HEK293 (cell line): ENCODE data around the gene C2CD4C.
"Not testable (repeated sequence)": the region's sequence is repeated elsewhere in the genome, so short reads cannot be mapped to it uniquely, and the experiment has no call there.

Source experiments
- CTCF ChIA-PET: fragments of 350-600 bp; formaldehyde crosslinking; extraction: SDS; loops from one replicate; lab custom pipeline; 2021; ENCODE audit warnings: antibody characterized with exemption; lab: Yijun Ruan, JAX
- POLR2A ChIA-PET: fragments of 300-600 bp; formaldehyde crosslinking; extraction: SDS; loops from one replicate; lab custom pipeline; 2020; ENCODE audit warnings: antibody characterized with exemption, inconsistent platforms; lab: Yijun Ruan, JAX
- H3K27ac ChIP-seq: fragments of 200-500 bp; sonication (Bioruptor generic); 2 replicates; pipeline ENCODE4 v1.5.1; 2014; ENCODE audit warnings: low read depth, low read length, control low read depth, inconsistent platforms; ENCODE audit errors: extremely low read depth
- H3K36me3 ChIP-seq, 2 experiments: fragments of 200-500 bp in 1 of 2; sonication (Bioruptor generic) in 1 of 2; 1 replicate in 1 of 2; 2 replicates in 1 of 2; pipeline ENCODE4 v1.5.1; 2014 to 2017; ENCODE audit warnings: inconsistent platforms in 2 of 2, low read length in 2 of 2; ENCODE audit not compliant: control insufficient read depth in 2 of 2, insufficient read depth in 1 of 2
- H3K4me1 ChIP-seq: fragments of 200-500 bp; sonication (Bioruptor generic); 2 replicates; pipeline ENCODE4 v1.5.1; 2014; ENCODE audit warnings: mild to moderate bottlenecking, low read length, inconsistent platforms; ENCODE audit not compliant: control insufficient read depth, insufficient read depth
- H3K4me3 ChIP-seq: 2 replicates; pipeline ENCODE4 v1.5.1; 2011; ENCODE audit warnings: low read depth, mild to moderate bottlenecking, control low read depth, low read length, moderate library complexity
- H3K9me3 ChIP-seq: fragments of 200-500 bp; sonication (Bioruptor generic); 2 replicates; pipeline ENCODE4 v1.5.1; 2014; ENCODE audit warnings: low read depth, low read length, inconsistent platforms; ENCODE audit not compliant: control insufficient read depth, insufficient read depth
- BCL11A ChIP-seq: fragments of 450-650 bp; formaldehyde crosslinking; IDR thresholded peaks from 2 replicates; pipeline ENCODE4 v1.5.1; 2016; ENCODE audit warnings: low read depth, missing biosample characterization, missing genetic modification characterization
- GLIS2 ChIP-seq: fragments of 450-650 bp; formaldehyde crosslinking; IDR thresholded peaks from 2 replicates; pipeline ENCODE4 v1.5.1; 2016; ENCODE audit warnings: missing biosample characterization, missing genetic modification characterization
- ZBTB49 ChIP-seq: fragments of 450-650 bp; formaldehyde crosslinking; IDR thresholded peaks from 2 replicates; pipeline ENCODE4 v1.5.1; 2016; ENCODE audit warnings: missing biosample characterization, missing genetic modification characterization, low read depth
- ZNF146 ChIP-seq: fragments of 450-650 bp; formaldehyde crosslinking; IDR thresholded peaks from 2 replicates; pipeline ENCODE4 v1.5.1; 2016; ENCODE audit warnings: missing biosample characterization, missing genetic modification characterization
- ZNF175 ChIP-seq: fragments of 450-650 bp; formaldehyde crosslinking; IDR thresholded peaks from 2 replicates; pipeline ENCODE4 v1.5.1; 2016; ENCODE audit warnings: missing biosample characterization, missing genetic modification characterization
- ZNF266 ChIP-seq: fragments of 450-650 bp; formaldehyde crosslinking; IDR thresholded peaks from 2 replicates; pipeline ENCODE4 v1.5.1; 2016; ENCODE audit warnings: missing biosample characterization, missing genetic modification characterization, low read depth
- ZNF404 ChIP-seq: fragments of 450-650 bp; formaldehyde crosslinking; IDR thresholded peaks from 2 replicates; pipeline ENCODE4 v1.5.1; 2017; ENCODE audit warnings: missing biosample characterization, missing genetic modification characterization
- ZNF426 ChIP-seq: fragments of 450-650 bp; formaldehyde crosslinking; IDR thresholded peaks from 2 replicates; pipeline ENCODE4 v1.5.1; 2017; ENCODE audit warnings: missing biosample characterization, missing genetic modification characterization, mild to moderate bottlenecking, inconsistent platforms, moderate library complexity
- ZNF501 ChIP-seq: fragments of 450-650 bp; formaldehyde crosslinking; IDR thresholded peaks from 2 replicates; pipeline ENCODE4 v1.5.1; 2016; ENCODE audit warnings: missing biosample characterization, missing genetic modification characterization
- ZNF629 ChIP-seq: fragments of 450-650 bp; formaldehyde crosslinking; IDR thresholded peaks from 2 replicates; pipeline ENCODE4 v1.5.1; 2017; ENCODE audit warnings: missing biosample characterization, missing genetic modification characterization
- ZNF660 ChIP-seq: fragments of 450-650 bp; IDR thresholded peaks from 2 replicates; pipeline ENCODE4 v1.5.1; 2018; ENCODE audit warnings: missing biosample characterization, mild to moderate bottlenecking, missing genetic modification characterization
- ZNF692 ChIP-seq: fragments of 450-650 bp; formaldehyde crosslinking; IDR thresholded peaks from 2 replicates; pipeline ENCODE4 v1.5.1; 2016; ENCODE audit warnings: missing biosample characterization, missing genetic modification characterization
- ZNF76 ChIP-seq: fragments of 450-650 bp; formaldehyde crosslinking; IDR thresholded peaks from 2 replicates; pipeline ENCODE4; 2016; ENCODE audit warnings: low read depth, missing biosample characterization, missing genetic modification characterization, borderline replicate concordance
- ZSCAN30 ChIP-seq: fragments of 450-650 bp; IDR thresholded peaks from 2 replicates; pipeline ENCODE4 v1.5.1; 2018; ENCODE audit warnings: missing biosample characterization, mild to moderate bottlenecking, missing genetic modification characterization, moderate library complexity

The C2CD4C gene

GRCh38 chr19:362154-362553, 46.8 kb downstream of the C2CD4C start (continued):
- TF ChIP-seq ZBTB49, result no peak
- TF ChIP-seq ZNF501 (tag by site-specific recombination), result no peak
- TF ChIP-seq ZNF76 (tag by site-specific recombination), result no peak
- TF ChIP-seq ZSCAN30 (tag by site-specific recombination), result no peak

- CTCF ChIA-PET, result no interaction called here
- no peak overlapping the region for H3K4me3 ChIP-seq
- H3K9me3 ChIP-seq, result no peaks in the 10 kb centered on the region
- no peak for TF ChIP-seq ZNF175 (tag by site-specific recombination)
- TF ChIP-seq GLIS2 (tag by site-specific recombination), result no peak
- no peak for TF ChIP-seq ZNF426 (tag by site-specific recombination)
- no peak for TF ChIP-seq ZNF404
- no peak for TF ChIP-seq ZNF692 (tag by site-specific recombination)
- no peak for TF ChIP-seq ZNF266 (tag by site-specific recombination)
- TF ChIP-seq BCL11A (tag by site-specific recombination), result no peak
- TF ChIP-seq ZNF660 (tag by site-specific recombination), result no peak
- TF ChIP-seq ZNF146 (tag by site-specific recombination), result no peak
- no peak for TF ChIP-seq ZNF629 (tag by site-specific recombination)
- POLR2A ChIA-PET, result no interaction called here
- H3K27ac ChIP-seq, result no peak overlapping the region
- H3K4me1 ChIP-seq, result no peaks in the 10 kb centered on the region
- no peaks in the 10 kb centered on the region for H3K36me3 ChIP-seq
Observed at GRCh38 chr19:359653-359925, 49.4 kb downstream of the C2CD4C start.

- H3K36me3 ChIP-seq, CTCF ChIA-PET, H3K27ac ChIP-seq, H3K4me3 ChIP-seq, POLR2A ChIA-PET, H3K4me1 ChIP-seq, H3K9me3 ChIP-seq: not testable (repeated sequence)
Observed at GRCh38 chr19:355536-355935, 53.4 kb downstream of the C2CD4C start.
